Calu3 (cell line): ENCODE measurements around the gene PER1. TPM values are rescaled to one million over a fixed set of nuclear protein-coding genes. Genes with fewer than 3 reads are reported as not detected.
"Not testable (repeated sequence)": the region's sequence is repeated elsewhere in the genome, so short reads cannot be mapped to it uniquely, and the experiment has no call there.

Experiments used
- BruUV-seq: library from RNA; stranded (reverse); fragments of 400-500 nt; replicated peaks from 2 replicates; lab custom pipeline; 2021; lab: Mats Ljungman, UMichigan
- CTCF ChIA-PET: fragments of 300-600 bp; sonication (Branson Sonifier 250); formaldehyde crosslinking; loops from one replicate; lab custom pipeline; 2022; ENCODE audit warnings: antibody characterized with exemption; lab: Charles Lee
- DNase-seq: peaks from one replicate; pipeline ENCODE4 v3.0.0; 2022
- H3K27ac Mint-ChIP-seq: one replicate; pipeline ENCODE4 v1.8.0; 2022; ENCODE audit warnings: mixed read lengths; ENCODE audit not compliant: unreplicated experiment
- H3K27me3 Mint-ChIP-seq: one replicate; pipeline ENCODE4 v1.8.0; 2022; ENCODE audit warnings: mixed read lengths; ENCODE audit not compliant: unreplicated experiment
- H3K36me3 Mint-ChIP-seq: one replicate; pipeline ENCODE4 v1.8.0; 2022; ENCODE audit warnings: mild to moderate bottlenecking, moderate library complexity, mixed read lengths; ENCODE audit not compliant: insufficient read depth, unreplicated experiment
- H3K4me1 Mint-ChIP-seq: one replicate; pipeline ENCODE4 v1.8.0; 2022; ENCODE audit warnings: mild to moderate bottlenecking, low read depth, mixed read lengths; ENCODE audit not compliant: unreplicated experiment
- H3K4me3 Mint-ChIP-seq: one replicate; pipeline ENCODE4 v1.8.0; 2022; ENCODE audit warnings: mild to moderate bottlenecking, low read depth, moderate library complexity, mixed read lengths; ENCODE audit not compliant: unreplicated experiment
- H3K9me3 Mint-ChIP-seq: one replicate; pipeline ENCODE4 v1.8.0; 2022; ENCODE audit warnings: low read depth, mixed read lengths; ENCODE audit not compliant: unreplicated experiment
- CTCF ChIP-seq: fragments of 200-600 bp; IDR thresholded peaks from one replicate; pipeline ENCODE4 v1.8.0; 2022; ENCODE audit warnings: antibody characterized with exemption; ENCODE audit not compliant: unreplicated experiment
- intact Hi-C: fragments of 100-400 bp; cut with micrococcal nuclease; formaldehyde crosslinking; loops from one replicate; pipeline ENCODE4 v1.10.0; 2022; ENCODE audit not compliant: unreplicated experiment
- total RNA-seq: library from RNA; stranded (reverse); gene quantifications from 2 replicates; pipeline ENCODE4 v1.2.3, GENCODE V29; 2022

PER1 gene
- total RNA-seq, 1 experiment from 2014 or later, result 16.1 TPM

- intact Hi-C loops, result no loop called here
- peak; percentile 58 for DNase-seq
- BruUV-seq, result TSS peak; percentile 100
- no peak for TF ChIP-seq CTCF
- H3K36me3 Mint-ChIP-seq, result peaks cover 41% of the 10 kb centered on the region
- CTCF ChIA-PET, result interaction anchor here (0.5 to 1.2 kb wide), 2 partner anchors 46 to 53 kb away, joined by 3 to 4 read pairs; no protein-coding TSS in a partner anchor
- H3K9me3 Mint-ChIP-seq, result no peaks in the 10 kb centered on the region
- H3K4me1 Mint-ChIP-seq, result peaks cover 16% of the 10 kb centered on the region
- H3K27me3 Mint-ChIP-seq, result no peaks in the 10 kb centered on the region
- peak overlapping the region; percentile 100 for H3K27ac Mint-ChIP-seq
- peak overlapping the region; percentile 72 for H3K4me3 Mint-ChIP-seq
Measured at GRCh38 chr17:8173056-8173870, 21.1 kb upstream of the PER1 start.

- intact Hi-C loops, H3K27me3 Mint-ChIP-seq, H3K9me3 Mint-ChIP-seq, DNase-seq, H3K27ac Mint-ChIP-seq, CTCF ChIA-PET, H3K4me1 Mint-ChIP-seq, H3K4me3 Mint-ChIP-seq, BruUV-seq: not testable (repeated sequence)
- H3K36me3 Mint-ChIP-seq, result peaks cover 25% of the 10 kb centered on the region
Measured at GRCh38 chr17:8170186-8170585, 18.0 kb upstream of the PER1 start.

GRCh38 chr17:8167526-8167925 is 15.3 kb upstream of the PER1 start:
- intact Hi-C loops, result no loop called here
- H3K4me1 Mint-ChIP-seq, result no peaks in the 10 kb centered on the region
- no peaks in the 10 kb centered on the region for H3K27me3 Mint-ChIP-seq
- no peak overlapping the region for H3K4me3 Mint-ChIP-seq
- H3K9me3 Mint-ChIP-seq, result no peaks in the 10 kb centered on the region
- no TSS peak for BruUV-seq
- no peak for DNase-seq
- CTCF ChIA-PET, result no interaction called here
- H3K27ac Mint-ChIP-seq, result no peak overlapping the region
- no peak for TF ChIP-seq CTCF
- H3K36me3 Mint-ChIP-seq, result peaks cover 18% of the 10 kb centered on the region

GRCh38 chr17:8166731-8167130 is 14.5 kb upstream of the PER1 start:
- H3K27me3 Mint-ChIP-seq, result no peaks in the 10 kb centered on the region
- H3K27ac Mint-ChIP-seq, result no peak overlapping the region
- peaks cover 21% of the 10 kb centered on the region for H3K36me3 Mint-ChIP-seq
- intact Hi-C loops, result no loop called here
- H3K9me3 Mint-ChIP-seq, result no peaks in the 10 kb centered on the region
- no peak for DNase-seq
- no peaks in the 10 kb centered on the region for H3K4me1 Mint-ChIP-seq
- BruUV-seq, result no TSS peak
- H3K4me3 Mint-ChIP-seq, result no peak overlapping the region
- CTCF ChIA-PET, result no interaction called here
- no peak for TF ChIP-seq CTCF

GRCh38 chr17:8164815-8165131 is 12.6 kb upstream of the PER1 start:
- Mint-ChIP-seq H3K36me3 (peaks cover 31% of the 10 kb centered on the region), H3K27me3 (no peaks in the 10 kb centered on the region), H3K9me3 (no peaks in the 10 kb centered on the region), H3K4me3 (no peak overlapping the region), H3K4me1 (no peaks in the 10 kb centered on the region), H3K27ac (no peak overlapping the region)
- intact Hi-C loops, result no loop called here
- no peak for DNase-seq
- TF ChIP-seq CTCF, result no peak
- BruUV-seq, result no TSS peak
- CTCF ChIA-PET, result interaction anchor here (0.7 kb wide), 1 partner anchor 43 kb away, joined by 3 read pairs; no protein-coding TSS in a partner anchor
